ENCODE results near the gene CYSTM1.

The CYSTM1 gene

GRCh38 chr5:140189253-140189652 lies 14.3 kb downstream of the CYSTM1 start:
- in situ Hi-C loops (cut with MboI; ENCODE audit: low pct_unique_long_range_greater_than_20kb, low sequenced_read_pairs, unreplicated experiment): no loop called here
- DNase-seq (ENCODE audit: low spot score): no peak
- TF ChIP-seq CTCF (IDR thresholded peaks at IDR 0.05; ENCODE audit: extremely low read depth, insufficient read depth, missing control alignments): no peak

- in situ Hi-C loops (cut with MboI; ENCODE audit: low pct_unique_long_range_greater_than_20kb, low sequenced_read_pairs, unreplicated experiment): no loop called here
- no peak for TF ChIP-seq CTCF (IDR thresholded peaks at IDR 0.05; ENCODE audit: extremely low read depth, insufficient read depth, missing control alignments)
- DNase-seq (ENCODE audit: low spot score): no peak
These were observed 15.2 kb downstream of the CYSTM1 start for GRCh38 chr5:140189977-140190871.

- TF ChIP-seq CTCF (IDR thresholded peaks at IDR 0.05; ENCODE audit: extremely low read depth, insufficient read depth, missing control alignments): no peak
- no peak for DNase-seq (ENCODE audit: low spot score)
- in situ Hi-C loops (cut with MboI; ENCODE audit: low pct_unique_long_range_greater_than_20kb, low sequenced_read_pairs, unreplicated experiment): no loop called here
These were observed 15.9 kb downstream of the CYSTM1 start for GRCh38 chr5:140190872-140191218.

- no peak for DNase-seq (ENCODE audit: low spot score)
- TF ChIP-seq CTCF (IDR thresholded peaks at IDR 0.05; ENCODE audit: extremely low read depth, insufficient read depth, missing control alignments): no peak
- in situ Hi-C loops (cut with MboI; ENCODE audit: low pct_unique_long_range_greater_than_20kb, low sequenced_read_pairs, unreplicated experiment): no loop called here
These were observed 17.9 kb downstream of the CYSTM1 start for GRCh38 chr5:140192715-140193430.

- in situ Hi-C loops (cut with MboI; ENCODE audit: low pct_unique_long_range_greater_than_20kb, low sequenced_read_pairs, unreplicated experiment): no loop called here
- no peak for DNase-seq (ENCODE audit: low spot score)
- no peak for TF ChIP-seq CTCF (IDR thresholded peaks at IDR 0.05; ENCODE audit: extremely low read depth, insufficient read depth, missing control alignments)
These were observed 19.7 kb downstream of the CYSTM1 start for GRCh38 chr5:140194662-140195061.

GRCh38 chr5:140196115-140196814 lies 21.3 kb downstream of the CYSTM1 start:
- in situ Hi-C loops (cut with MboI; ENCODE audit: low pct_unique_long_range_greater_than_20kb, low sequenced_read_pairs, unreplicated experiment): no loop called here
- no peak for TF ChIP-seq CTCF (IDR thresholded peaks at IDR 0.05; ENCODE audit: extremely low read depth, insufficient read depth, missing control alignments)
- DNase-seq (ENCODE audit: low spot score): no peak

Measured in GM13977 (cell line).